ENCODE measurements around the gene SPC25.
"Not testable (repeated sequence)": the region's sequence is repeated elsewhere in the genome, so short reads cannot be mapped to it uniquely, and the experiment has no call there.

Gene SPC25, protein sequence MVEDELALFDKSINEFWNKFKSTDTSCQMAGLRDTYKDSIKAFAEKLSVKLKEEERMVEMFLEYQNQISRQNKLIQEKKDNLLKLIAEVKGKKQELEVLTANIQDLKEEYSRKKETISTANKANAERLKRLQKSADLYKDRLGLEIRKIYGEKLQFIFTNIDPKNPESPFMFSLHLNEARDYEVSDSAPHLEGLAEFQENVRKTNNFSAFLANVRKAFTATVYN

DNA sequence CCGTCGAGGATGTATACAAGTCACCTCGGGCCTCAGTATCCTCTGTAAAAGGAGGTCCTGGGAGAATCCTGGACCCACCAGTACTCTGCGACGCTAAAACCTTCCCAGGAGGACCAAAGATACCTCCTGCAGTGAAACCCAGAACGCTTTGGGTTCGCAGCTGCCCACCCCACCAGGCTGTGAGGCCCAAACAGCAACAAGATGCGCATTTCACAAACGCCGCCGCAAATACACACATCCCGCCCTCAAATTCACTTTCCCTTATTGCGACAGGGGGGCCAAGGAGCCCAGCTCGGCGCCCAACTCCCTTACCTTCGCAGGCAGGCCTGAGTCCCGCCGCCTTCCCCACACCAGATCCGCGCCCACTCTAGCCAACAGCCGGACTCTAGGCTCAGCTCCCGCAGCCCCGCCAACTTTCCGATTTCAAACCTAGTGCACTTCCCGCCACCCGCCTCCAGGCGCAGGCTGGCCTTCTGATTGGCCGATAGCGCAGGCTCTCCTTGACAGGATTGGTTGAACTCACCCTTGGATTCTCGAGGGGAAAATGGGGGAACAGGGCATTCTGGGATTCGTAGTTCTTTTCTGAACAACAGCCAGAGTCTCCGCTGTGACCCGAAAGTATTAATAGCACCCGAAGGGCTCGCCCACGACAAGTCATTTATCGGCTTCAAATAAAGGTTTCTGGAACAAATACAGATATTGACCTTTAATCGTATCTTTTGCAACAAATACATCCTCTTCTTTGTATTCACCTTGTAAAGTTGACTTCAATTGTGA lies at the start of gene SPC25:
TSS of gene SPC25 (minus strand) at position 425 of the 777 bp plus-strand sequence. CDS start 911 bp downstream, outside the sequence.
- Mint-ChIP-seq H3K4me3 (peak within 1 kb of the TSS; percentile 97), H3K4me1 (ENCODE audit: low read depth) (peaks cover 13% of the 10 kb centered on the region), H3K27me3 (peaks cover 6% of the 10 kb centered on the region), H3K36me3 (no peaks in the 10 kb centered on the region), H3K27ac (peak within 1 kb of the TSS; percentile 47), H3K9me3 (ENCODE audit: low read depth) (no peaks in the 10 kb centered on the region)

DNA sequence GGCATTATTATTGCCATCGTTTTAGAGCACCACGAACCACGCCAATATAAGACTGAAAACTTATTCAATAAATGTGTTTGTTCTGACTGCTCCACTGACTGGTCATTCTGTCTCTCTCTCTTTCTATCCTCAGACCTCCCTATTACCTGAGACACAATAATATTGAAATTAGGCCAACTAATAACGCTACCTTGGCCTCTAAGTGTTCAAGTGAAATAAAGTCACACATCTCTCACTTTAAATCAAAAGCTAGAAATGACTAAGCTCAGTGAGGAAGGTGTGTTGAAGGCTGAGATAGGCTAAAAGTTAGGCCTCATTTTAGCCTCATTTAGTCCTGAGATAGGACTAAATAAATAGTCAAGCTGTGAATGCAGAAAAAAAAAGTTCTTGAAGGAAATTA lies 49.7 kb upstream of the SPC25 start:
- Mint-ChIP-seq H3K4me3 (no peak overlapping the region), H3K9me3 (ENCODE audit: low read depth) (no peaks in the 10 kb centered on the region), H3K27ac (no peak overlapping the region), H3K36me3 (no peaks in the 10 kb centered on the region), H3K27me3 (no peaks in the 10 kb centered on the region), H3K4me1 (ENCODE audit: low read depth) (no peaks in the 10 kb centered on the region)

DNA sequence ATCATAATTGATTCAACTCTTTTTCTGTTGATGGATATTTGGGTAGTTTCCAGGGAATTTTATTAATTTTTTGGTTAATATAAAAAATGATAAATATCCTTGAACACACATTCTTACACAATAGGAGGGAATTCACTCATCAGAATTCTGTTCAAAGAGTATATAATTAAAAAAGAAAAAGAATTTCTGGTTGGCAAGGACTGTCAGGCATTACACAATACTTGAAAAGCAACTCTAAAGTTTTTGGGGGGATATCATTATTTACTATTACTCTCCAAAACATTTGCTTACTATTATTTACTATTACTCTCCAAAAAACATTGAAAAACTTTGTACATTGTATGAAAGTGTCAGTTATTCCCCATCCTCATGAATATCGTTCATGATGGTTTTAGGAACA lies 48.8 kb upstream of the SPC25 start:
- no peaks in the 10 kb centered on the region for H3K4me1 Mint-ChIP-seq (ENCODE audit: low read depth)
- no peaks in the 10 kb centered on the region for H3K27me3 Mint-ChIP-seq
- no peak overlapping the region for H3K4me3 Mint-ChIP-seq
- no peaks in the 10 kb centered on the region for H3K9me3 Mint-ChIP-seq (ENCODE audit: low read depth)
- no peaks in the 10 kb centered on the region for H3K36me3 Mint-ChIP-seq
- H3K27ac Mint-ChIP-seq, result no peak overlapping the region

DNA sequence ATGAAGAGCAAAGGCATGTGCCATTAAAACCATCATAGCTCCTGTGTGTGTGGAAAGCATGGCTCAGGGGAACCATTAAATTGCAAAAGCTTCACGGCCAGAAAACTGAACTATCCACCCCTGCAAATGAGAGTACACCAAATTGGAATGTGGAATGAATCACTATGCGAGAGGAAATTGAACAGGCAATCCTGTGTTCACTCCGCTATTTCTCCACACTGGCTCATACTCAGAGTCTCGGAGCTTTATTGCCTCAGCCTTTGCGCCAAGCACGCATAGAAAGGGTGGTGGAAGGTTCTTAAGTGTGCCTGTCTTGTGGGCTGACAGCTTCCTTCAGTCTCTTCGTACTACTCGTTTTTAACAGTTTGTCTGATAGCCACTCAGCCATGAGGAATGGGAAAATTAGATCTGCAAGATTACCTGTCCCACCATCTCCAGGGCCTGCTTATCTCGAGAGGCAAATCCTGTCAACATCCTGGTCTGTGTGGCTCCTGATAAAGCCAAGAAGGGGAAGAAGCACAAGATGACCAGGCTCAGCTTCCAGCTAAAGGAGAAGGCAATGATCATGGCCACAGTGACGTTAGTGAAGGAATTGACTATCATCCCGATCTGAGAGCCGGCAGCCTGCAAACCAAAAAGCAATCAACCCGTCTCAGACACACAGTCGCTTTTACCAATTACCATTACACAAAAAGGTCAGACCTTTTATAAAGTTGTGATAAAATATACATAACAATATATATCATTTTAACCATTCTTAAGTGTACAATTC lies 45.8 kb upstream of the SPC25 start:
- Mint-ChIP-seq H3K36me3 (no peaks in the 10 kb centered on the region), H3K27me3 (no peaks in the 10 kb centered on the region)

DNA sequence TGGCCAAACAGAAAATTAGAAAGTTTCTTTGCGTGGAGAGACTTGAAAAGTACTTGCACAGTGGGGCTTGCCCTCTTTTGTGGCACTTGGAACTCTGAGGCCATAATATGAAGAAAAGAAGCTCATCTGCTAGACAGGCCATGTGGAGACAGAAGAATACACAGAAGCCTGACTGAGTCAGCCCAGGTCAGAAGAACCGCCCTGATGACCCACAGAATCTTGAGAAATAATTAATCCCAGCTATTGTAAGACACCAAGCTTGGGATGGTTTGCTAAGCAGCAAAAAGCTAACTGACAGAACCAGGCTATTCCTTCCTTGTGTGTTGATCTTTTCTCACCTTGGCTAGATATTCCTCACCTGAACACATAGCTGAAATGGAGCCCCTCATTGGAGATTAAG lies 44.6 kb upstream of the SPC25 start:
- Mint-ChIP-seq H3K27me3 (no peaks in the 10 kb centered on the region), H3K4me3 (no peak overlapping the region), H3K27ac (no peak overlapping the region), H3K36me3 (no peaks in the 10 kb centered on the region), H3K4me1 (ENCODE audit: low read depth) (no peaks in the 10 kb centered on the region), H3K9me3 (ENCODE audit: low read depth) (no peaks in the 10 kb centered on the region)

More for the DNA sequence above, 45.8 kb upstream of the SPC25 start:
- no peaks in the 10 kb centered on the region for H3K9me3 Mint-ChIP-seq (ENCODE audit: low read depth)
- H3K4me1 Mint-ChIP-seq (ENCODE audit: low read depth), result no peaks in the 10 kb centered on the region
- no peak overlapping the region for H3K27ac Mint-ChIP-seq
- H3K4me3 Mint-ChIP-seq, result no peak overlapping the region

DNA sequence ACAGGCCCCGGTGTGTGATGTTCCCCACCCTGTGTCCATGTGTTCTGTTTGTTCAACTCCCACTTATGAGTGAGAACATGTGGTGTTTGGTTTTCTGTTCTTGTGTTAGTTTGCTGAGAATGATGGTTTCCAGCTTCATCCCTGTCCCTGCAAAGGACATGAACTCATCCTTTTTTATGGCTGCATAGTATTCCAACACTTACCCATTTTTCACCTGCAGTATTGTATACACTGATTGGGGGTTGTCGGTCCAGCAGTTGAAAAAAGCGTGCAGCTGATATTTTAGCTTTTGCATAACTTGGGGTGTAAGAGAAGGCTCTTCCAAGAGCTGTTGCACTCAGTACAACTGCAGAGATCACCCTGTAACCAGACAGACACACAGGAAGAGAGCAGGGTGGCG lies 41.9 kb upstream of the SPC25 start:
- H3K27me3 Mint-ChIP-seq, result not testable (repeated sequence)

DNA sequence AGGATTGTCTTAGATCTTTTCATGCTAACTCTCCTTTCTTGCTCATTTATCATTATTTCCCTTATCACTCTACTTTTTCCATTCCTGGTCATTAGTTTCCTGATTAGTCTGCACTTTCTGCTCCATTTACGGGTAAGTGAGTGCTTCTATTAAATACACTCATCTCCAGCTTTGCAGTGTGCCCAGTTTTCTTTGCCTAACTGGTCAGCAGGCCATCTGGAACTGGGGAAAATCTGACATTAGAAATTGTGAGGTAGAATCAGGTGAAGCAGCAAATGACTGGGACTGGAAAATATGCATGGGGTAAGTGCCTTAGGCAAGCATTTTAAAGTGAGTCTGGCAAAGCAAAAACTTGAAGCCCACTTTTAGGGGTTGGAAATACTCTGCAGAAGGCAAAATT lies 40.0 kb upstream of the SPC25 start:
- no peaks in the 10 kb centered on the region for H3K4me1 Mint-ChIP-seq (ENCODE audit: low read depth)
- no peaks in the 10 kb centered on the region for H3K36me3 Mint-ChIP-seq
- H3K27me3 Mint-ChIP-seq, result peaks cover 8% of the 10 kb centered on the region
- no peak overlapping the region for H3K4me3 Mint-ChIP-seq
- H3K27ac Mint-ChIP-seq, result no peak overlapping the region
- no peaks in the 10 kb centered on the region for H3K9me3 Mint-ChIP-seq (ENCODE audit: low read depth)

More for the DNA sequence above, 41.9 kb upstream of the SPC25 start:
- not testable (repeated sequence) for H3K9me3 Mint-ChIP-seq (ENCODE audit: low read depth); H3K4me3 Mint-ChIP-seq; H3K27ac Mint-ChIP-seq; H3K36me3 Mint-ChIP-seq; H3K4me1 Mint-ChIP-seq (ENCODE audit: low read depth)

DNA sequence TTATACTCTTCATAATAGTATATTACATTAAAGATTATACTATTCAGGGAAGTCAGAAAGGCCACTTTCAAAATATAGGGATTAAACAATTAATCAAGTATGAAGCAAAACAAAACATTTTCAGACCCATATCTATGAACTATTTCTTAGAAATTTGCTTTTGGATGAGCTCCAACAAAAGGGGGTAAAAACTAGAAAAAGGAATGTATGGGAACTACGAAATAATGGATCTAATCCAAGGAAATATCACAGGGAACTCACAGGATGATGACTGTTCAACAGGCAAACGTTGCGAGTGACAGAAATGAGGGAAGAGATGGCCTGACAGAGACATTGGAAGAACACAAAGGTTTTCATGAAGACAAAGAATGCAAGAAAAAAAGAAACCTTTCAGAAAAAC lies 38.8 kb upstream of the SPC25 start:
- H3K27ac Mint-ChIP-seq, result no peak overlapping the region
- H3K4me1 Mint-ChIP-seq (ENCODE audit: low read depth), result no peaks in the 10 kb centered on the region
- H3K27me3 Mint-ChIP-seq, result peaks cover 8% of the 10 kb centered on the region
- H3K36me3 Mint-ChIP-seq, result no peaks in the 10 kb centered on the region
- no peaks in the 10 kb centered on the region for H3K9me3 Mint-ChIP-seq (ENCODE audit: low read depth)
- H3K4me3 Mint-ChIP-seq, result no peak overlapping the region

DNA sequence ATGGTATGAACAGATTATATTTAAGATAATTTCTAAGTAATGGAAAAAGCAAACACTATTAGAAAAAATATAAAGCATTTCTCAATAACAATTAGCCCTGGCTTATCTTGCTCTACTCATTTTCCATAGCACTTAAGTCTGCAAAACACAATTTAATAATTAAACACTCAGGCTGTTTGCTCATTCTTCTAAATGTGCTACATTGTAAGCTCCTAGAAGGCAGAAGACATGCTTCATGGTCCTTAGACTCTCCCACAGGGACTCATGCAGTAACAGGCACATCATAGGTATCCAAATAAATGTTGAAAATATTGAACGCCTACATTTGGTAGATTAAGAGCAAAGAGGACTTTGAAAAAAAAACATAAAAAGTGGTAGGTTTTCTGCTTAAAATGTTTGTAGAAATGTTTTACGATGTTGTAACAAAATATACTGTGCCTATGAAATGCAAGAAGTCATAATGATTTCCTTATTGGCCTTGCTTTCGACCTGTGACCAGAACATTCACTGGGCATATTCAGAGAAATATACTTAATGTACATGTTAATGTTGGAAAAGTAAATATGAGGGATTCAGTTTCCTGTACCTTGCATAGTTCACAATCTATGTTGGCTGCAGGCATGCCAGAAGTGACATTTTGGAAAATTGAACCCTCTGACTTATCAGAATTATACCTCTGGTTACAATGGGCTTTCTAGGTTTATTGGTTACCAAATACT lies 38.0 kb upstream of the SPC25 start:
- H3K27ac Mint-ChIP-seq, result no peak overlapping the region
- H3K27me3 Mint-ChIP-seq, result peaks cover 13% of the 10 kb centered on the region
- no peaks in the 10 kb centered on the region for H3K4me1 Mint-ChIP-seq (ENCODE audit: low read depth)
- no peak overlapping the region for H3K4me3 Mint-ChIP-seq
- H3K9me3 Mint-ChIP-seq (ENCODE audit: low read depth), result no peaks in the 10 kb centered on the region
- no peaks in the 10 kb centered on the region for H3K36me3 Mint-ChIP-seq

DNA sequence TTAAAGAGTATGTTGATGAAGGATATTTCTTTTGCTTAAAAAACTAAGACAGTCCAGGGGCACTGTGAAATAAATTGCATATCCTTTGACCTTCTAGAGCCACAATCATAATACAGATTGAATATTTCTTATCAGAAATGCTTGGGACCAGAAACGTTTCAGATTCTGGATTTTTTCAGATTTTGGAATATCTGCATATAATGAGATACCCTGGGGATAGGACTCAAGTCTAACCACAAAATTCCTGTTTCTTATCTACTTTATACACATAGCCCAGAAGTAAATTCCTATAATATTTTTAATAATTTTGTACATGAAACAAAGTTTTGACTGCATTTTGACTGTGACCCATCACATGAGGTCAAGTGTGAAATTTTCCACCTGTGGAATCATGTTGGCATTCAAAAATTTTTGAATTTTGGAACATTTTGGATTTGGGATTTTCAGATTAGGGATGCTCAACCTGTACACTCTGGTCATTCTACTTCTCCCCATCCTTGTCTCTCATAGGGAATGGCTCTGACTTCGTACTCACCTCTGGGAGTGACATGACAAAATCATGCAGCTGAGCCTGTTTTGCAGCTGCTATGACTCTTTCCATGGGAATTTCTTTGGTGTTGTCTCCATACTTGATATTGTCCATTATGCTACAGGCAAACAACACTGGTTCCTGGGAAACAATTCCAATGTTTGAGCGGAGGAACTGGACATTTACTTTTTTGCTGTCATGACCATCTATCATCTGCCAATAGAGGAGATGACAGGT lies 36.6 kb upstream of the SPC25 start:
- no peaks in the 10 kb centered on the region for H3K4me1 Mint-ChIP-seq (ENCODE audit: low read depth)
- no peaks in the 10 kb centered on the region for H3K9me3 Mint-ChIP-seq (ENCODE audit: low read depth)
- peaks cover 22% of the 10 kb centered on the region for H3K27me3 Mint-ChIP-seq
- H3K36me3 Mint-ChIP-seq, result no peaks in the 10 kb centered on the region
- no peak overlapping the region for H3K4me3 Mint-ChIP-seq
- H3K27ac Mint-ChIP-seq, result no peak overlapping the region

DNA sequence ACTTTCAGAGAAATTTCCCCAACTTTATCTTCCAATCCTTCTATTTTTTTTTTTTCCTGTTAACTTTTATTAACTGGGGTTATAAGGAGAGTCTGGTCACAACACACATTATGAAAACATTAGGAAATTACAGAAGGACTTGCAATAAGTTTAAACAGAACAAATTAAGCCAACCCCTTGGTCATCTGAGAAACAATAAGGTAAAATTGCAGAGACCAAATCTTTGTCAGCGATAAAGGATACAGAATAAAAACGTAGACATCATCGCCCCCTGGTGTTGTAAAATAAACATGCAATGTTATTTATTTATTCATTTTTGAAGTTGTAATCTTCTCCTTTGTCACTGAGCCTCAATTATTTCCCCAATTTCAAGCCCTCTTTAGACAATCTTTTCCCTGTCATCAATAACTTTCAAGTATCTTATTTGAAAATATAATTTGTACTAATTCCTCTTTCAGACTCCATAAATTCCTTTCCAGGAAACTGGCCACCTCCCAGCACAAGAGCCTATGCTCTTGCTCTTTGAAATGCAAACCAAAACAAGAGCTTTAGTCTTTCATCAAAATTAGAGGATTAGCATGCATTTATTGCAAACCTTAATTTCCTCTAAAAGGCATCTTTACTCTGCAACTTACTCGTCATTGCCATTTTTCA lies 30.4 kb upstream of the SPC25 start:
- H3K27me3 Mint-ChIP-seq, result peaks cover 17% of the 10 kb centered on the region
- peaks cover 3% of the 10 kb centered on the region for H3K4me1 Mint-ChIP-seq (ENCODE audit: low read depth)
- H3K27ac Mint-ChIP-seq, result no peak overlapping the region
- no peaks in the 10 kb centered on the region for H3K36me3 Mint-ChIP-seq
- no peaks in the 10 kb centered on the region for H3K9me3 Mint-ChIP-seq (ENCODE audit: low read depth)
- H3K4me3 Mint-ChIP-seq, result no peak overlapping the region

DNA sequence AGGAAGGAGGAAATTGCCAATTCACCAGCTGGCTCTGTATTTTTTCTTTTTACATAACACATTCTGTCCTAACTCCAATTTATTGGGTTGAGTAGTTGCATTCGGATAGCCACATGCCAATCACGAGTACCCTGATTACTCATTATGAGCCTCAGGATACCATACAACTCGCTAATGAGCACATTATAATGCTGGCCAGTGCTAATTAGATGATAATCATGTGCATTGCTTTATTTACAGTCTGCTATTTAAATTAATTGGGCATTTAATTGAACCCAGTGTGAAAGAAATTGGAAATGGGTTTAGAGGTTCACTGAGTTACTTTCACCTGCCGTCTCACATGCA lies 26.1 kb upstream of the SPC25 start:
- H3K4me3 Mint-ChIP-seq, result no peak overlapping the region
- H3K9me3 Mint-ChIP-seq (ENCODE audit: low read depth), result no peaks in the 10 kb centered on the region
- peaks cover 9% of the 10 kb centered on the region for H3K4me1 Mint-ChIP-seq (ENCODE audit: low read depth)
- peaks cover 3% of the 10 kb centered on the region for H3K36me3 Mint-ChIP-seq
- H3K27me3 Mint-ChIP-seq, result peaks cover 8% of the 10 kb centered on the region
- H3K27ac Mint-ChIP-seq, result no peak overlapping the region

DNA sequence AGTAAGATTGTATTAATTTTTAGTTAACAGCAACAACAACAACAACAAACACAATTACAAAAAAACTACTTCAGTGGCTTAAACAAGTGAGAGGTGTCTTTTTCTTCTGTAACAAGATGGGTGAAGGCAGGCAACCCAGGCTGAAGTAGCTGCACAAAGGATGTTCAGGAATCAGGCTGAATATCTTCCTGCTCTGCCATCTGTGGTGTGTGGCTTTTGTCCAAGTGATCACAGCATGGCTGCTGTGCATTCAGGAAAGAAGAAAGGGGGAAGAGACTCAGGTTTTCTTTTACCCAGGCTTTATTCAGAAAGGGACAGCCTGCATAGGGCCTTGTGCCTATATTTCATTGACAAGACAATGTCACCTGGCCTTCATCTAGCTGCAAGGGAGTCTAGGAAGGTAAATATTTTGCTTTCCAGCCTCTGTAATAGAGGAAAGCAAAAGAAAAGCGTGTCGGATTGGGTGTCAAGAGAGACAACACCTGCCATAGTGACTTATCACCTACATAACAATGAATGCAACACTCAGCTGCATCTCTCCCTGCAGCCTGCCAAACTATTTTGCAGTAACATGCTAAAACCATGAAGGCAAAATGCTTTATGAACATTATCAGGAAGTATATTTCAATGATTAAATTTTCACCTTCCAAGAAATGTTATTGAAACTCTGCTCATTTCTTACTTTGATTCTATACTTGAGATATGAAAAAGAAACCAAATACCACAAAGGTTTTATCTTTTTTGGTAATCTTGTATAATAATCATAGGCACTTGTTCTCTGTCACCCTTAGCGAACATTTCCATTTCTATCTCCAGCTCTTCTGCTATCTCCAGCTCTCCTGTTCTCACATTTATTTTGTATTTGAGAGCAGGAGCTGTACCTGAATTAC lies 25.5 kb upstream of the SPC25 start:
- Mint-ChIP-seq H3K27me3 (peaks cover 7% of the 10 kb centered on the region), H3K9me3 (ENCODE audit: low read depth) (no peaks in the 10 kb centered on the region), H3K27ac (no peak overlapping the region), H3K36me3 (peaks cover 3% of the 10 kb centered on the region), H3K4me1 (ENCODE audit: low read depth) (peaks cover 9% of the 10 kb centered on the region), H3K4me3 (no peak overlapping the region)
